ENCODE measurements around the gene ZC3H4.

DNA sequence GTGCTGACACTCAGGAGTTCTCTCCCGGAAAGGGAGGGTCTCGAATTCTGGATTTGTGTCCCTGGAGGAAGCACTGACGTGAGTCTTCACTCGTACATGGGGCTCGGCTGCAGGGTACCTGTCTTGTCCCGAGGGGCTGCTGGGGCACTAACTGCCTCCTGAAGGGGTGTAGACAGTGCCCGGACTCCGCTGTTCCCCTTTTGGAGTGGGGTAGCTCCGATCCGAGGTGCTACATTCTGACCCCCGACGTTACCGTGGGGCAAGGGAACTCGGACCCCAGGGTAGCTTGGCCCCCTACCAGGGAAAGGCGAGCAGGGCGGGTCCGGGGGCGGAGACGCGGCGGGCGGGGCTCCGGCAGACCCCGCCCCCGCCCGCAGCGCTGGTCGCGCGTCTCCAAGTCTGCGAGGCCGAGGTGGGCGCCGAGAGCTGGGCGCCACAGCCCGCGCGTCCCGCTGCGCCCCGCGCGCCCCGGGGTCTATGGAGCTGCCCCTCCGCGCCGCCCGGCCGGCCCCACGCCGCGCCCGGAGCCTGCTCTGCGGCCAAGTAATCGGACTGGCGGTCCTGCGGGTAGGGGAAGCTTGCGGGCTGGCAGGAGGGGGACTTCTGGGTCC, 94.0 kb downstream of the ZC3H4 start, which contains the start of gene NPAS1:
- no peak for TF ChIP-seq POLR2A (IDR thresholded peaks at IDR 0.05)
- TF ChIP-seq, protein P1, sequence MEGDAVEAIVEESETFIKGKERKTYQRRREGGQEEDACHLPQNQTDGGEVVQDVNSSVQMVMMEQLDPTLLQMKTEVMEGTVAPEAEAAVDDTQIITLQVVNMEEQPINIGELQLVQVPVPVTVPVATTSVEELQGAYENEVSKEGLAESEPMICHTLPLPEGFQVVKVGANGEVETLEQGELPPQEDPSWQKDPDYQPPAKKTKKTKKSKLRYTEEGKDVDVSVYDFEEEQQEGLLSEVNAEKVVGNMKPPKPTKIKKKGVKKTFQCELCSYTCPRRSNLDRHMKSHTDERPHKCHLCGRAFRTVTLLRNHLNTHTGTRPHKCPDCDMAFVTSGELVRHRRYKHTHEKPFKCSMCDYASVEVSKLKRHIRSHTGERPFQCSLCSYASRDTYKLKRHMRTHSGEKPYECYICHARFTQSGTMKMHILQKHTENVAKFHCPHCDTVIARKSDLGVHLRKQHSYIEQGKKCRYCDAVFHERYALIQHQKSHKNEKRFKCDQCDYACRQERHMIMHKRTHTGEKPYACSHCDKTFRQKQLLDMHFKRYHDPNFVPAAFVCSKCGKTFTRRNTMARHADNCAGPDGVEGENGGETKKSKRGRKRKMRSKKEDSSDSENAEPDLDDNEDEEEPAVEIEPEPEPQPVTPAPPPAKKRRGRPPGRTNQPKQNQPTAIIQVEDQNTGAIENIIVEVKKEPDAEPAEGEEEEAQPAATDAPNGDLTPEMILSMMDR (IDR thresholded peaks at IDR 0.05) = no peak
